ENCODE results near the gene CPNE5. TPM values are rescaled to one million over a fixed set of nuclear protein-coding genes. Genes with fewer than 3 reads are reported as not detected.

The CPNE5 gene
- total and polyA plus RNA-seq, 4 experiments from 2014 or later = 0.47 to 2.7 (median 1.3) TPM

DNA sequence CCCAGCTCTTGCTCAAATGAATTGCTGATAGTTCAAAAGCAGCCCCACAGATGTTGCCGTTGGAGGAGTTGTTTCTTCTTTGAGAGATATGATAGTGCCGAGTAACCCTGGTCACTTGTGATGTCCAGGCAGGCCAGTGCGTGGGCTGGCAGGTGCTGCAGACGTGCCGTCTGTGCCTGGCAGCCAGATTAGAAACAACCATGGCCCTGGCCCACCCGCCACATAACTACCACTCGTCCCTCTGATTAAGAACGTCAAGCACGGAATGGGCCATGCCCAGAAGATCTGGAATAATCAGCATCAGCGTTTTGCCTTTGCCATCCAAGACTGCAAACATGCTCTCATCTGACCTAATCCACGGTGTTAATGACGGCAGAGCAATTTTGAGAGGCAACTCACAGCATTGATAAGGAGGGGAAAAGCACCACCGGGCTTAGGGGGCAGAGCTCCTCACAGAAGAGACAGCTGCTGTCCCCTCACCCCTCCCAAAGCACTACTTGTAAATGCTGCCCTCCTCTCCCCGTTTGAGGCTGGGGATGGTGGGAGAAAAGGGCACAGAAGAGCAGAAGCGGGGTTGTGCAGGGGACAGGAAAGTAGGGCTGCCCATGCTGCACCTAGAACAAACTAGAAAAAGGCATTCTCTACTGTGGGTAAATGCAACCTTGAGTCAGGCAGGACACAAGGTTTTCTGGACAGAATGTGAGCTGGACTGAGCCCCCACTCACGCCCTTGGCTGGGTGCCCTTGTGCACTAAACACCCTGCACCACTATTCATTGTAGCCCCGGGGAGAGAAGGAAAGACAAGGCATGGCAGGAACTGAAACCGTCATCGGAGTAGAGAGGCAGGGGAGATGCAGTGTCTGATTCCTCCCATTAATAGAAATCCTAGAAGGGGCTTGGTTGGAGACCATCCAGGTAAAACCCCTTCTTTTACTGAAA is 5.3 kb upstream of the CPNE5 start:
- Mint-ChIP-seq H3K27ac (no peak overlapping the region), H3K9me3 (peaks cover 0 to 4% (median 0%) of the 10 kb centered on the region in 8 donors), H3K4me1 (peaks cover 1 to 10% (median 6%) of the 10 kb centered on the region in 4 donors), H3K36me3 (peaks cover 0 to 1% of the 10 kb centered on the region in 2 donors), H3K4me3 (peak overlapping the region in 1 of 8 donors; percentile 53), H3K27me3 (peaks cover 4 to 5% of the 10 kb centered on the region in 2 donors)
- H3K4me3 ChIP-seq (ENCODE audit: low read length in 2 of 2) = no peak overlapping the region
- intact Hi-C loops (cut with micrococcal nuclease) = no loop called here
- DNase-seq = no peak
- no peak overlapping the region for H3K27ac ChIP-seq (ENCODE audit: low read depth, low read length)
- POLR2A ChIA-PET (ENCODE audit: partially characterized antibody) = no interaction called here
- H3K27me3 ChIP-seq (ENCODE audit: insufficient read depth, low read length) = peaks cover 9% of the 10 kb centered on the region
- no peaks in the 10 kb centered on the region for H3K9me3 ChIP-seq (ENCODE audit: control insufficient read depth in 1 of 2, low read length in 2 of 2)
- H3K36me3 ChIP-seq (ENCODE audit: insufficient read depth, low read length) = no peaks in the 10 kb centered on the region
- CTCF ChIA-PET (ENCODE audit: partially characterized antibody) = no interaction called here
- peaks cover 14% of the 10 kb centered on the region for H3K4me1 ChIP-seq (ENCODE audit: insufficient read depth, low read length)

DNA sequence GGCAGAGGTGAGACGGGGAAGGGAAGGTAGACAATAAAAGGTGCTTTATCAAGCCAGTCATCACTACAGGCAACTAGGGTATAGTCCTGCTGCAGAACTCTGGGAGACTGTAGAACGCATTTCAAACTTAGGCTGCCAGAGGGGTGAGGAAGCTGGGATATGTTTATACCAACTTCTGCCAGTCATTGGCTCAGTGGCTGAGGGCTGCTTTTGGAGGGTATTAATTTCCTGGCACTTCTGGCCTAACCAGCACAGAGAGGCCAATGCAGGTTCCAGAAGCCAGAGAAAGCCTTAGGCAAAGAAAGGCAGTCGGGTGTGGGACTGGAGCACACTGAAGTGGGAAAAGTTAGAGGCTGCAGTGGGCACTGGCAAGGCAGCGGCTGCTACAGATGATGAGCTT is 3.9 kb upstream of the CPNE5 start:
- Mint-ChIP-seq H3K9me3 (no peaks in the 10 kb centered on the region), H3K27ac (no peak overlapping the region), H3K4me3 (peak overlapping the region in 1 of 8 donors; percentile 3), H3K36me3 (no peaks in the 10 kb centered on the region), H3K27me3 (peaks cover 4 to 12% of the 10 kb centered on the region in 2 donors), H3K4me1 (peaks cover 1 to 15% (median 9%) of the 10 kb centered on the region in 4 donors)
- intact Hi-C loops (cut with micrococcal nuclease) = no loop called here
- ChIA-PET POLR2A (ENCODE audit: partially characterized antibody) (no interaction called here), CTCF (ENCODE audit: partially characterized antibody) (interaction anchor here (2.7 kb wide), 1 partner anchor 9 kb away, joined by 13 read pairs; no protein-coding TSS in a partner anchor)
- H3K36me3 ChIP-seq (ENCODE audit: insufficient read depth, low read length) = no peaks in the 10 kb centered on the region
- H3K9me3 ChIP-seq (ENCODE audit: control insufficient read depth in 1 of 2, low read length in 2 of 2) = no peaks in the 10 kb centered on the region
- peaks cover 18% of the 10 kb centered on the region for H3K27me3 ChIP-seq (ENCODE audit: insufficient read depth, low read length)
- peaks cover 20% of the 10 kb centered on the region for H3K4me1 ChIP-seq (ENCODE audit: insufficient read depth, low read length)
- no peak overlapping the region for H3K27ac ChIP-seq (ENCODE audit: low read depth, low read length)
- no peak for DNase-seq
- no peak overlapping the region for H3K4me3 ChIP-seq (ENCODE audit: low read length in 2 of 2)

DNA sequence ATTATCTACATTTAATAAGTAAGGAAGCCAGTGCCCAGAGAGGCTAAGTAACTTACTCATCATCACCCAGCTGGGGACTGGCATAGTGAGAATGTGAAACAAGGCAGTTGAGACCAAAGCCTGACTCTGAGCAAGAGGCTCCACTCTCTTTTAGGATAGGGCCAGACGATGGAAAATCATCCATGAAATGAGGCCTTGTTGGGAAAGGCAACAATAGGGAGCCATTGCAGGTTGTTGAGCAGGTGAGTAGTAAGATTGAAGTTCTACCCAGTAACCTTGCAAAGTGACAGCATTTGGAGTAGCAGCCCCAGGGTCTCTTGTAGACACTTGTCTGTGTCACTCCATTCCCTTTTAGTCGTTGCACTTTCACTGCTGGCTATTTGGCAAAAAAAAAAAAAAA is 2.5 kb upstream of the CPNE5 start:
- intact Hi-C loops (cut with micrococcal nuclease) = no loop called here
- Histone ChIP-seq H3K9me3 (ENCODE audit: control insufficient read depth in 1 of 2, low read length in 2 of 2) (no peaks in the 10 kb centered on the region), H3K36me3 (ENCODE audit: insufficient read depth, low read length) (no peaks in the 10 kb centered on the region), H3K4me1 (ENCODE audit: insufficient read depth, low read length) (peaks cover 20% of the 10 kb centered on the region), H3K27ac (ENCODE audit: low read depth, low read length) (no peak overlapping the region), H3K4me3 (ENCODE audit: low read length in 2 of 2) (no peak overlapping the region), H3K27me3 (ENCODE audit: insufficient read depth, low read length) (peaks cover 18% of the 10 kb centered on the region)
- Mint-ChIP-seq H3K9me3 (peaks cover 0 to 3% (median 0%) of the 10 kb centered on the region in 8 donors), H3K27me3 (peaks cover 4 to 19% of the 10 kb centered on the region in 2 donors), H3K36me3 (no peaks in the 10 kb centered on the region), H3K4me3 (no peak overlapping the region), H3K4me1 (peaks cover 3 to 15% (median 9%) of the 10 kb centered on the region in 4 donors), H3K27ac (no peak overlapping the region)
- no peak for DNase-seq
- POLR2A ChIA-PET (ENCODE audit: partially characterized antibody) = no interaction called here
- CTCF ChIA-PET (ENCODE audit: partially characterized antibody) = interaction anchor here (2.7 kb wide), 1 partner anchor 10 kb away, joined by 13 read pairs; no protein-coding TSS in a partner anchor

DNA sequence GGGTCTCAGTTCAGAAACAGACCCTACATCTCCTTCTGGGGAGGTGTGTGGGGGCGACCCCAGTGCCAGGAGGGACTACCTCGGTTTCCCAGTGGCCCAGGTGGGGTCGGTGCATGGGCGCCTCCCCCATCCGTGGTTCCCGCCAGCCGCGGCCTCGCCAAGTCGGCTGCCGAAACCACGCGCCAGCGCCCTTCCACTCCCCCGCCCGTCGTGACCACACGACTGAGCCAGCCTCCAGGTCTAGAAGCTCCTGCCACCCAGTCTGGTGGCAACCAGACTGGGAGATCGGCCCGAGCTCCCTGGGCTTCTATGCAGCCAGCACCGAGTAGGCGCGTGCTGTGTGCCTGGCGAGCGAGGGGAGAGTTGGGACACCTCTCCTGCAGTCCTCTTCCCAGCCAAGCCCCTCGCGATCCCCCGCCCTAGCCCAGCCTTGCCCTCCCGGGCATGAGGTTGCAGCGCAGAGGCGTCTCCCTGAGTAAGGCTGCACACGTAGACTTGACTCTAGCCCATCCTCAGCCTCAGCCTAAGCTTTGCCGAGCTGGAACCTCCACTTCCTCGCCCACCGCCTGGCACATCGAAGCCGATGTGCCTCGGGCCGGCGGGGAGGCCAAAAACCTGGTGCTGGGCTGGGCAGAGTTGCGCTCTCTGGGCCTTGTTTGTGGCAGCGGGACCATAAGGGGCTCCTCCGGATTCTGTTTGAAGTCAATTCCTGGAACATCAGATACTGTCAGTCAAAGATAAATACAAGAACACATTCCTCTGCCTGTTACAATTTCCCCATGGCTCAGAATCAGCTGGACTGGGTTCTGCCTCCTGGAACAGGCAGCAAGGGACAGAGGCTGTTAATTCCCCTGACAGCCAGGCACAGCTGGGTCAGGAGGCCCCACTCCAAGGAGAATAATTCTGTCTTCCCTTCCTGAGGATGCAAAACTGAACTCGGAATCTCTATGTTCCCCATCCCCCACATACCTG is 1.5 kb upstream of the CPNE5 start:
- Mint-ChIP-seq H3K27me3 (peaks cover 4 to 19% of the 10 kb centered on the region in 2 donors), H3K4me1 (peaks cover 3 to 15% (median 9%) of the 10 kb centered on the region in 4 donors), H3K27ac (peak overlapping the region in 2 of 7 donors; percentile 25 to 63), H3K9me3 (peaks cover 0 to 3% (median 0%) of the 10 kb centered on the region in 8 donors), H3K36me3 (no peaks in the 10 kb centered on the region), H3K4me3 (peak overlapping the region; percentile 55 to 84 (median 81))
- Histone ChIP-seq H3K4me3 (ENCODE audit: low read length in 2 of 2) (peak overlapping the region in 1 of 2 donors; percentile 19), H3K36me3 (ENCODE audit: insufficient read depth, low read length) (no peaks in the 10 kb centered on the region), H3K9me3 (ENCODE audit: control insufficient read depth in 1 of 2, low read length in 2 of 2) (no peaks in the 10 kb centered on the region), H3K27me3 (ENCODE audit: insufficient read depth, low read length) (peaks cover 18% of the 10 kb centered on the region), H3K4me1 (ENCODE audit: insufficient read depth, low read length) (peaks cover 20% of the 10 kb centered on the region), H3K27ac (ENCODE audit: low read depth, low read length) (no peak overlapping the region)
- ChIA-PET CTCF (ENCODE audit: partially characterized antibody) (interaction anchor here (2.7 kb wide), 1 partner anchor 11 kb away, joined by 13 read pairs; no protein-coding TSS in a partner anchor), POLR2A (ENCODE audit: partially characterized antibody) (no interaction called here)
- peak; percentile 8 to 59 (median 25) for DNase-seq
- intact Hi-C loops (cut with micrococcal nuclease) = no loop called here

DNA sequence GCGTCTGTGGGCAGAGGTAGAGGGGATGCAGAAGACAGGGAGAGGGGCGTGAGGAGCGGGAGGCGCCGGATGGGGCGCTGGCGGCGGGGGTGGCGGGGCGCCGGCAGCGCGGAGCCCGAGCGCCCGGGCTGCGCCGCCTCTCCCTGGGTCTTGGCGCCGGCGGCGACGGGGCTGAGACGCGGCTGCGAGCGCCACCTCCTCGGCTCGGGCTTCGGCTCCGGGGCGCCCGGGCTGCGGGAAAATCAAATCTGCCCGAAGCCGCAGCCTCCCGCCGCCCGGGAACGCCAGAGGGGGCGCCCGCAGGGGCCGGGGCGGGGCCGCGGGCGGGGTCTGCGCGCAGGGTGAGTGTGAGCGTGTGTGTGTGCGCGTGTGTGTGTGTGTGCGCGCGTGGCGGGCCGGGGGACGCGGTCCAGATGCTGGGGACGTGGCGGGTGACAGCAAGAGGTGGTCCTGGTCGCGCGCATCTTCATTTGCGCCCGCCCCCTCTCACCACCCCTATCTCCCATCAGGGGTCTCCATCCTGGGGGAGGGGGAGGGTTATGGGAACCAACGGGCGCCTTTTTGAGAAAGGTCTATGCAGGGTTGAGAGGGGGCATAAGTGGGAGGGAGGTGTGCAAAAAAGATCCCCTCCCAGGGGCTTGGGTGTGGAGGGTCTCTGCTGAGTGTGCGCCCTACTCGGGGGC is 646 bp upstream of the CPNE5 start:
- Histone ChIP-seq H3K9me3 (ENCODE audit: control insufficient read depth in 1 of 2, low read length in 2 of 2) (no peaks in the 10 kb centered on the region), H3K4me3 (ENCODE audit: low read length in 2 of 2) (peak overlapping the region in 1 of 2 donors; percentile 19), H3K4me1 (ENCODE audit: insufficient read depth, low read length) (peaks cover 20% of the 10 kb centered on the region), H3K27ac (ENCODE audit: low read depth, low read length) (no peak overlapping the region), H3K27me3 (ENCODE audit: insufficient read depth, low read length) (peaks cover 18% of the 10 kb centered on the region), H3K36me3 (ENCODE audit: insufficient read depth, low read length) (no peaks in the 10 kb centered on the region)
- ChIA-PET POLR2A (ENCODE audit: partially characterized antibody) (no interaction called here), CTCF (ENCODE audit: partially characterized antibody) (no interaction called here)
- Mint-ChIP-seq H3K4me1 (peaks cover 3 to 15% (median 9%) of the 10 kb centered on the region in 4 donors), H3K27ac (peak overlapping the region in 1 of 7 donors; percentile 63), H3K4me3 (peak overlapping the region; percentile 73 to 84 (median 81)), H3K9me3 (peaks cover 0 to 3% (median 0%) of the 10 kb centered on the region in 8 donors), H3K36me3 (no peaks in the 10 kb centered on the region), H3K27me3 (peaks cover 4 to 19% of the 10 kb centered on the region in 2 donors)
- intact Hi-C loops (cut with micrococcal nuclease) = no loop called here
- DNase-seq = peak; percentile 47 to 56 (median 51)

DNA sequence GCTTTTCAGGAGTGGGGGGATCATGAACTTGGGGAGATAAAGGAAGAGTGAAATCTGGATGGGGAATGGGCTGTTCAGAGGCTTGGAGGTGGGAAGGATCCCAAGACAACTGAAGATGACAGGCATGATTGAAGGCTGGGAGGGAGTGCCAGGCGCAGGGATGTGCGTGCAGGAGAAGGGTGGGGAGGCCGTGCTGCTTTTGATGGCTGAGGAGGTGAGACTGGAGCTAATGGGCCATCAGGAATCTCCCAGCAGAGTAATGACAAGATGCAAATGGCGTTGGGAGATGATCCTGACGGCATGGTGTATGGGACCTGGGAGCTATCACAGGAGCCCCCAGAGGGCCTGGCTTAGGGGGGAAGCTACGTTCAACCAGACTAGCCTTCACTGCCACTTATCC is 1.6 kb downstream of the CPNE5 start:
- Histone ChIP-seq H3K27ac (ENCODE audit: low read depth, low read length) (no peak overlapping the region), H3K4me1 (ENCODE audit: insufficient read depth, low read length) (peaks cover 20% of the 10 kb centered on the region), H3K4me3 (ENCODE audit: low read length in 2 of 2) (no peak overlapping the region), H3K9me3 (ENCODE audit: control insufficient read depth in 1 of 2, low read length in 2 of 2) (no peaks in the 10 kb centered on the region), H3K27me3 (ENCODE audit: insufficient read depth, low read length) (peaks cover 18% of the 10 kb centered on the region), H3K36me3 (ENCODE audit: insufficient read depth, low read length) (no peaks in the 10 kb centered on the region)
- ChIA-PET POLR2A (ENCODE audit: partially characterized antibody) (no interaction called here), CTCF (ENCODE audit: partially characterized antibody) (interaction anchor here (0.7 to 1.9 kb wide), 2 partner anchors 12 to 181 kb away, joined by 3 to 6 read pairs; no protein-coding TSS in a partner anchor)
- Mint-ChIP-seq H3K4me1 (peaks cover 3 to 15% (median 9%) of the 10 kb centered on the region in 4 donors), H3K27me3 (peaks cover 4 to 19% of the 10 kb centered on the region in 2 donors), H3K27ac (peak overlapping the region in 1 of 7 donors; percentile 63), H3K36me3 (no peaks in the 10 kb centered on the region), H3K9me3 (peaks cover 0 to 3% (median 0%) of the 10 kb centered on the region in 8 donors), H3K4me3 (peak overlapping the region in 5 of 8 donors; percentile 17 to 70 (median 59))
- intact Hi-C loops (cut with micrococcal nuclease) = no loop called here
- DNase-seq = no peak
